GM12878 (cell line): ENCODE measurements around the gene FMNL2.

Experiments used
- BHLHE40 ChIP-seq, 2 experiments: fragments of 450-650 bp in 1 of 2; IDR thresholded peaks; 2 replicates each; pipeline ENCODE4 v1.6.1; 2011 to 2017; ENCODE audit warnings: low read depth in 2 of 2, borderline replicate concordance in 1 of 2, improper control_type of control experiment in 1 of 2, low read length in 1 of 2, mild to moderate bottlenecking in 1 of 2
- E2F8 ChIP-seq: fragments of 450-650 bp; IDR thresholded peaks from 2 replicates; pipeline ENCODE4 v1.6.1; 2018; ENCODE audit warnings: mild to moderate bottlenecking, low read depth, moderate library complexity; ENCODE audit not compliant: partially characterized antibody
- NRF1 ChIP-seq: conservative IDR thresholded peaks from 2 replicates; pipeline ENCODE4 v1.6.1; 2011; ENCODE audit warnings: mild to moderate bottlenecking, low read depth, low read length, improper control_type of control experiment
- POLR2AphosphoS5 ChIP-seq: IDR thresholded peaks from 2 replicates; pipeline ENCODE4 v1.6.1; 2011; ENCODE audit warnings: mild to moderate bottlenecking, low read length, inconsistent platforms
- SIX5 ChIP-seq: IDR thresholded peaks from 2 replicates; pipeline ENCODE4 v1.6.1; 2011; ENCODE audit warnings: mild to moderate bottlenecking, low read depth, low read length, moderate library complexity; ENCODE audit not compliant: severe bottlenecking
- SRF ChIP-seq, 2 experiments: IDR thresholded peaks; 2 replicates each; pipeline ENCODE4 v1.6.1; 2011; ENCODE audit warnings: low read depth in 2 of 2, low read length in 2 of 2, mild to moderate bottlenecking in 1 of 2, moderate library complexity in 1 of 2
- TF ChIP-seq, protein P1 (sequence below), 3 experiments: IDR thresholded peaks in 2 of 3; conservative IDR thresholded peaks in 1 of 3; 2 replicates each; pipeline ENCODE4 v1.5.1; 2011; ENCODE audit warnings: low read depth in 3 of 3, low read length in 3 of 3, mild to moderate bottlenecking in 3 of 3, control low read depth in 2 of 3, moderate library complexity in 2 of 3, inconsistent platforms in 1 of 3, mixed read lengths in 1 of 3; ENCODE audit not compliant: control insufficient read depth in 2 of 3, insufficient read depth in 1 of 3; ENCODE audit errors: extremely low read depth in 1 of 3
- TF ChIP-seq, protein P2 (sequence below): fragments of 150-350 bp; IDR thresholded peaks from 2 replicates; pipeline ENCODE4 v1.6.1; 2014; ENCODE audit warnings: mild to moderate bottlenecking, low read depth, low read length
- TF ChIP-seq, protein P3 (sequence below): IDR thresholded peaks from 2 replicates; pipeline ENCODE4 v1.6.1; 2011; ENCODE audit warnings: low read depth, low read length, improper control_type of control experiment, borderline replicate concordance

DNA sequence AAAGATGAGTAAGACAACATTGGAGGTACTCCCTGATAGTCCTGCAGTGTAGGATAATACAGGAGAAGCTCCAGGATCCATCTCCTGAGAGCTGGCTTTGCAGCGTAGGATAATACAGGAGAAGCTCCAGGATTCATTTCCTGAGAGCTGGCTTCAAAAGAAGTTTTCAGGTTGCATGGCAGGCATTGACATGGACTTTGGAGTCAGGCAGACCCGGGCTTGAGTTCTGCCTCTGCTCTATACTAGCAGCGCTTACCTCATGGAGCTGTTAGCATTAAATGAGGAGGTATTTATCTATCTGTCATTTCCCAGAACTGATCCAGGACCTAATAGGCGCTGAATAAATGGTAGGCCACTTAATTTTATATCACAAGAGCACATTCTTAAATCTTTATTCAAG, 97.8 kb downstream of the FMNL2 start:
- TF ChIP-seq BHLHE40 (IDR thresholded peaks at IDR 0.05; ENCODE audit: borderline replicate concordance in 1 of 2, low read depth in 2 of 2, low read length in 1 of 2) (no peak), E2F8 (no peak), NRF1 (no peak), POLR2AphosphoS5 (no peak), SIX5 (no peak), SRF (IDR thresholded peaks at IDR 0.05; ENCODE audit: low read depth in 2 of 2, low read length in 2 of 2) (no peak)
- TF ChIP-seq, protein P1, sequence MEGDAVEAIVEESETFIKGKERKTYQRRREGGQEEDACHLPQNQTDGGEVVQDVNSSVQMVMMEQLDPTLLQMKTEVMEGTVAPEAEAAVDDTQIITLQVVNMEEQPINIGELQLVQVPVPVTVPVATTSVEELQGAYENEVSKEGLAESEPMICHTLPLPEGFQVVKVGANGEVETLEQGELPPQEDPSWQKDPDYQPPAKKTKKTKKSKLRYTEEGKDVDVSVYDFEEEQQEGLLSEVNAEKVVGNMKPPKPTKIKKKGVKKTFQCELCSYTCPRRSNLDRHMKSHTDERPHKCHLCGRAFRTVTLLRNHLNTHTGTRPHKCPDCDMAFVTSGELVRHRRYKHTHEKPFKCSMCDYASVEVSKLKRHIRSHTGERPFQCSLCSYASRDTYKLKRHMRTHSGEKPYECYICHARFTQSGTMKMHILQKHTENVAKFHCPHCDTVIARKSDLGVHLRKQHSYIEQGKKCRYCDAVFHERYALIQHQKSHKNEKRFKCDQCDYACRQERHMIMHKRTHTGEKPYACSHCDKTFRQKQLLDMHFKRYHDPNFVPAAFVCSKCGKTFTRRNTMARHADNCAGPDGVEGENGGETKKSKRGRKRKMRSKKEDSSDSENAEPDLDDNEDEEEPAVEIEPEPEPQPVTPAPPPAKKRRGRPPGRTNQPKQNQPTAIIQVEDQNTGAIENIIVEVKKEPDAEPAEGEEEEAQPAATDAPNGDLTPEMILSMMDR (IDR thresholded peaks at IDR 0.05 in 2 of 3, conservative IDR thresholded peaks at IDR 0.05 in 1 of 3; ENCODE audit: control insufficient read depth in 2 of 3, extremely low read depth in 1 of 3, insufficient read depth in 1 of 3, low read depth in 3 of 3, low read length in 3 of 3), result no peak
- TF ChIP-seq, protein P2, sequence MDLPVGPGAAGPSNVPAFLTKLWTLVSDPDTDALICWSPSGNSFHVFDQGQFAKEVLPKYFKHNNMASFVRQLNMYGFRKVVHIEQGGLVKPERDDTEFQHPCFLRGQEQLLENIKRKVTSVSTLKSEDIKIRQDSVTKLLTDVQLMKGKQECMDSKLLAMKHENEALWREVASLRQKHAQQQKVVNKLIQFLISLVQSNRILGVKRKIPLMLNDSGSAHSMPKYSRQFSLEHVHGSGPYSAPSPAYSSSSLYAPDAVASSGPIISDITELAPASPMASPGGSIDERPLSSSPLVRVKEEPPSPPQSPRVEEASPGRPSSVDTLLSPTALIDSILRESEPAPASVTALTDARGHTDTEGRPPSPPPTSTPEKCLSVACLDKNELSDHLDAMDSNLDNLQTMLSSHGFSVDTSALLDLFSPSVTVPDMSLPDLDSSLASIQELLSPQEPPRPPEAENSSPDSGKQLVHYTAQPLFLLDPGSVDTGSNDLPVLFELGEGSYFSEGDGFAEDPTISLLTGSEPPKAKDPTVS, result no peak
- TF ChIP-seq, protein P3, sequence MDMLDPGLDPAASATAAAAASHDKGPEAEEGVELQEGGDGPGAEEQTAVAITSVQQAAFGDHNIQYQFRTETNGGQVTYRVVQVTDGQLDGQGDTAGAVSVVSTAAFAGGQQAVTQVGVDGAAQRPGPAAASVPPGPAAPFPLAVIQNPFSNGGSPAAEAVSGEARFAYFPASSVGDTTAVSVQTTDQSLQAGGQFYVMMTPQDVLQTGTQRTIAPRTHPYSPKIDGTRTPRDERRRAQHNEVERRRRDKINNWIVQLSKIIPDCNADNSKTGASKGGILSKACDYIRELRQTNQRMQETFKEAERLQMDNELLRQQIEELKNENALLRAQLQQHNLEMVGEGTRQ, result no peak
